IMR-90 (cell line): ENCODE data around the gene OSGIN1. TPM values are rescaled to one million over a fixed set of nuclear protein-coding genes. Genes with fewer than 3 reads are reported as not detected.

Source experiments
- ATAC-seq: fragments of 200-7000 bp; cut with Tn5 transposase; 2 replicates; pipeline ENCODE4 v1.9.1; 2020; ENCODE audit warnings: low read depth, mild to moderate bottlenecking, moderate library complexity
- BruUV-seq: library from RNA; stranded (reverse); fragments of 400-500 nt; replicated peaks from 2 replicates; lab custom pipeline; 2021; lab: Mats Ljungman, UMichigan
- CTCF ChIA-PET: fragments of 300-600 bp; formaldehyde crosslinking; extraction: SDS; loops from one replicate; lab custom pipeline; 2021; ENCODE audit warnings: antibody characterized with exemption; lab: Yijun Ruan, JAX
- POLR2A ChIA-PET: fragments of 300-600 bp; sonication (Branson Sonifier 250); formaldehyde crosslinking; loops from one replicate; lab custom pipeline; 2022; ENCODE audit warnings: antibody characterized with exemption; ENCODE audit not compliant: unreplicated experiment; lab: Charles Lee
- DNase-seq: peaks from one replicate; pipeline ENCODE4 v3.0.0; 2013
- H2AFZ ChIP-seq: replicated peaks from 2 replicates; pipeline ENCODE3; 2013; ENCODE audit warnings: low read length, mild to moderate bottlenecking; ENCODE audit not compliant: poor library complexity
- H2AK5ac ChIP-seq: 2 replicates; pipeline ENCODE4 v1.6.1; 2013; ENCODE audit warnings: low read depth, low read length, inconsistent platforms
- H2AK9ac ChIP-seq: replicated peaks from 2 replicates; pipeline ENCODE3; 2013; ENCODE audit warnings: mild to moderate bottlenecking, low read depth, low read length, moderate library complexity; ENCODE audit not compliant: poor library complexity
- H2BK120ac ChIP-seq: 2 replicates; pipeline ENCODE4 v1.6.1; 2013; ENCODE audit warnings: low read depth, low read length, inconsistent platforms
- H2BK15ac ChIP-seq: 3 replicates; pipeline ENCODE4 v1.6.1; 2013; ENCODE audit warnings: low read depth, low read length, inconsistent platforms
- H2BK20ac ChIP-seq: 2 replicates; pipeline ENCODE4 v1.6.1; 2013; ENCODE audit warnings: low read depth, mild to moderate bottlenecking, inconsistent platforms, low read length, moderate library complexity
- H2BK5ac ChIP-seq: 2 replicates; pipeline ENCODE4 v1.6.1; 2013; ENCODE audit warnings: mild to moderate bottlenecking, low read depth, low read length, inconsistent platforms; ENCODE audit not compliant: poor library complexity, severe bottlenecking
- H3K14ac ChIP-seq: replicated peaks from 2 replicates; pipeline ENCODE4 v1.6.1; 2013; ENCODE audit warnings: low read depth, low read length, inconsistent platforms
- H3K18ac ChIP-seq: 2 replicates; pipeline ENCODE4 v1.6.1; 2013; ENCODE audit warnings: low read depth, low read length, control low read depth
- H3K23ac ChIP-seq: 2 replicates; pipeline ENCODE4 v1.6.1; 2013; ENCODE audit warnings: low read depth, low read length, inconsistent platforms
- H3K27ac ChIP-seq: 2 replicates; pipeline ENCODE4 v1.5.1; 2013; ENCODE audit warnings: mild to moderate bottlenecking, control low read depth, low read length; ENCODE audit not compliant: insufficient read depth
- H3K27me3 ChIP-seq: 2 replicates; pipeline ENCODE4 v1.6.1; 2013; ENCODE audit warnings: low read length; ENCODE audit not compliant: control insufficient read depth, insufficient read depth
- H3K36me3 ChIP-seq: 2 replicates; pipeline ENCODE4 v1.6.1; 2013; ENCODE audit warnings: low read length, mixed read lengths; ENCODE audit not compliant: control insufficient read depth, insufficient read depth
- H3K4ac ChIP-seq: 2 replicates; pipeline ENCODE4 v1.6.1; 2013; ENCODE audit warnings: low read depth, low read length, inconsistent platforms
- H3K4me1 ChIP-seq: 2 replicates; pipeline ENCODE4 v1.6.1; 2013; ENCODE audit warnings: low read length, mixed read lengths; ENCODE audit not compliant: control insufficient read depth, insufficient read depth
- H3K4me2 ChIP-seq: 2 replicates; pipeline ENCODE4 v1.6.1; 2013; ENCODE audit warnings: low read depth, mild to moderate bottlenecking, control low read depth, low read length, moderate library complexity
- H3K4me3 ChIP-seq: 2 replicates; pipeline ENCODE4 v1.5.1; 2013; ENCODE audit warnings: low read depth, mild to moderate bottlenecking, control low read depth, low read length, moderate library complexity; ENCODE audit not compliant: insufficient read depth
- H3K56ac ChIP-seq: 2 replicates; pipeline ENCODE4 v1.6.1; 2013; ENCODE audit warnings: low read length, inconsistent platforms; ENCODE audit not compliant: insufficient read depth; ENCODE audit errors: extremely low read depth
- H3K79me1 ChIP-seq, 2 experiments: 2 replicates each; pipeline ENCODE4 v1.6.1; 2013; ENCODE audit warnings: low read length in 2 of 2, inconsistent platforms in 1 of 2, low read depth in 1 of 2
- H3K9ac ChIP-seq: 2 replicates; pipeline ENCODE4 v1.6.1; 2013; ENCODE audit warnings: low read depth, low read length, control low read depth
- H3K9me1 ChIP-seq: 2 replicates; pipeline ENCODE4 v1.6.1; 2013; ENCODE audit warnings: low read length, inconsistent platforms; ENCODE audit not compliant: insufficient read depth
- H3K9me3 ChIP-seq: 2 replicates; pipeline ENCODE4 v1.6.1; 2013; ENCODE audit warnings: low read length; ENCODE audit not compliant: control insufficient read depth, insufficient read depth
- H4K20me1 ChIP-seq: 2 replicates; pipeline ENCODE4 v1.6.1; 2013; ENCODE audit warnings: low read length, inconsistent platforms; ENCODE audit not compliant: insufficient read depth
- H4K5ac ChIP-seq: 2 replicates; pipeline ENCODE4 v1.6.1; 2013; ENCODE audit warnings: mild to moderate bottlenecking, low read depth, low read length, control low read depth
- H4K8ac ChIP-seq, 2 experiments: 2 replicates each; pipeline ENCODE4 v1.6.1; 2013; ENCODE audit warnings: low read depth in 2 of 2, low read length in 2 of 2, control low read depth in 1 of 2, inconsistent platforms in 1 of 2
- H4K91ac ChIP-seq: 2 replicates; pipeline ENCODE4 v1.6.1; 2013; ENCODE audit warnings: low read depth, low read length, inconsistent platforms; ENCODE audit not compliant: insufficient read depth
- BHLHE40 ChIP-seq: fragments of 150-350 bp; IDR thresholded peaks from 2 replicates; pipeline ENCODE4 v1.6.1; 2016; ENCODE audit warnings: mild to moderate bottlenecking, low read depth, low read length
- CEBPB ChIP-seq: IDR thresholded peaks from 2 replicates; pipeline ENCODE4 v1.6.1; 2012; ENCODE audit warnings: low read depth, low read length, improper control_type of control experiment
- CHD1 ChIP-seq: IDR thresholded peaks from 2 replicates; pipeline ENCODE4 v1.6.1; 2012; ENCODE audit warnings: low read depth, low read length, improper control_type of control experiment
- FOS ChIP-seq: fragments of 150-350 bp; IDR thresholded peaks from 2 replicates; pipeline ENCODE4 v1.6.1; 2016; ENCODE audit warnings: low read depth, low read length
- MAFK ChIP-seq: IDR thresholded peaks from 2 replicates; pipeline ENCODE4 v1.6.1; 2012; ENCODE audit warnings: low read depth, low read length, improper control_type of control experiment
- MAZ ChIP-seq: IDR thresholded peaks from 2 replicates; pipeline ENCODE4 v1.6.1; 2012; ENCODE audit warnings: low read depth, mild to moderate bottlenecking, low read length, improper control_type of control experiment, moderate library complexity, borderline replicate concordance
- MXI1 ChIP-seq: IDR thresholded peaks from 2 replicates; pipeline ENCODE4 v1.6.1; 2012; ENCODE audit warnings: low read depth, mild to moderate bottlenecking, low read length, moderate library complexity, borderline replicate concordance
- NFE2L2 ChIP-seq: fragments of 150-350 bp; IDR thresholded peaks from 2 replicates; pipeline ENCODE4 v1.6.1; 2016; ENCODE audit warnings: low read depth, mild to moderate bottlenecking, low read length
- POLR2A ChIP-seq: IDR thresholded peaks from 2 replicates; pipeline ENCODE4 v1.6.1; 2012; ENCODE audit warnings: mild to moderate bottlenecking, low read depth, low read length
- RAD21 ChIP-seq: IDR thresholded peaks from 2 replicates; pipeline ENCODE4 v1.6.1; 2012; ENCODE audit warnings: low read length, improper control_type of control experiment
- RCOR1 ChIP-seq: IDR thresholded peaks from 2 replicates; pipeline ENCODE4 v1.6.1; 2012; ENCODE audit warnings: mild to moderate bottlenecking, low read length, improper control_type of control experiment; ENCODE audit not compliant: insufficient replicate concordance
- RFX5 ChIP-seq: IDR thresholded peaks from 2 replicates; pipeline ENCODE4 v1.8.0; 2012; ENCODE audit warnings: low read depth, mild to moderate bottlenecking, low read length, moderate library complexity
- WGBS, 2 experiments: methylation state at CpG; one replicate each; pipeline versions ENCODE4 v1.1.5 to v1.1.7; 2013; ENCODE audit warnings: missing lambda C conversion rate in 2 of 2; ENCODE audit not compliant: insufficient read length in 1 of 2; ENCODE audit errors: extremely low coverage in 2 of 2; 5-methylcytosine and 5-hydroxymethylcytosine counted together
- dilution Hi-C: fragments of 300-500 bp; cut with HindIII; formaldehyde crosslinking; loops from one replicate; pipeline ENCODE4 v1.14.3; 2018; ENCODE audit warnings: low sequenced_read_pairs; ENCODE audit not compliant: unreplicated experiment
- in situ Hi-C: fragments of 300-500 bp; cut with MboI; formaldehyde crosslinking; loops from 3 replicates; pipeline ENCODE4 v1.14.3; 2019; ENCODE audit warnings: low sequenced_read_pairs, inconsistent platforms, mixed read lengths
- intact Hi-C: fragments of 100-400 bp; cut with micrococcal nuclease; formaldehyde crosslinking; loops from 2 replicates; pipeline ENCODE4 v1.10.0; 2022
- polyA plus RNA-seq, 3 experiments: library from polyadenylated mRNA; depleted of rRNA; stranded (reverse); fragments of >200 nt; gene quantifications; 2 replicates each; pipeline ENCODE4 v1.2.3, GENCODE V29; 2012; ENCODE audit warnings: low replicate concordance in 1 of 3
- total RNA-seq: library from RNA; depleted of rRNA; stranded (reverse); fragments of >200 nt; gene quantifications from 2 replicates; pipeline ENCODE4 v1.2.3, GENCODE V29; 2012
- TF ChIP-seq, protein P1 (sequence below): conservative IDR thresholded peaks from 2 replicates; pipeline ENCODE4 v1.5.1; 2012; ENCODE audit warnings: mild to moderate bottlenecking, low read depth, low read length, improper control_type of control experiment
- TF ChIP-seq, protein P2 (sequence below): fragments of 150-350 bp; IDR thresholded peaks from 2 replicates; pipeline ENCODE4 v1.6.1; 2016; ENCODE audit warnings: low read depth, mild to moderate bottlenecking, low read length, moderate library complexity, borderline replicate concordance

Gene OSGIN1
- total and polyA plus RNA-seq, 2 of the 4 experiments (the other 2 are of a cell fraction): 0.90 to 6.4 TPM

DNA sequence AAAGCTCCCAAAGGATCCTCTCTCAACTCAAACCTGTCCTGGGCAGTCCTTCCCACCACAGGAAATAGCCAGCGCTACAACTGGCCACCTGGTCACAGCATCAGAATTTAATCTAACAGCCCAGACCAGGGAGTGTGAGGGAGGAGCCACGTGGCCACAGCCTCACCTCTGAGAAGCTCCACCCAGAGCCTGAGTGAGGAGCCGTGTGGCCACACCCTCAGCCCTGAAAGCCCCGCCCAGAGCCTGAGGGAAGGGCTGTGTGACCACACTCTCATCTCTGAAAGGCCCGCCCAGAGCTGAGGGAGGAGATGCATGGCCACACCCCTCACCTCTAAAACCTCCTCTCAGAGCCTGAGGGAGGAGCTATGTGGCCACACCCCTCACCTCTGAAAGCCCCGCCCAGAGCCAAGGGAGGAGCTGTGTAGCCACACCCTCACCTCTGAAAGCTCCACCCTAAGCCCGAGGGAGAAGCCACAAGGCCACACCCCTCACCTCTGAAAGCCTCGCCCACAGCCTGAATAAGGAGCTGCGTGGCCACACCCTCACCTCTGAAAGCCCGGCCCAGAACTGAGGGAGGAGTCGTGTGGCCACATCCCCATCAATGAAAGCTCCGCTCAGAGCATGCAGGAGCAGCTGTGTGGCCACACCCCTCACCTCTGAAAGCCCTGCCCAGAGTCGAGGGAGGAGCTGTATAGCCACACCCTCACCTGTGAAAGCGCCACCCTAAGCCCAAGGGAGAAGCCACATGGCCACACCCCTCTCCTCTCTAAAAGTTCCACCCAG is 60.9 kb downstream of the OSGIN1 start:
- peaks cover 35% of the 10 kb centered on the region for H3K27me3 ChIP-seq
- H3K4me1 ChIP-seq: no peaks in the 10 kb centered on the region
- H2BK20ac ChIP-seq: no peak overlapping the region
- 18% methylated on average over 3 of the region's 14 CpGs; no CpG with 5 or more reads in 1 of the 2 experiments for WGBS, 2 experiments
- BruUV-seq: no TSS peak
- no peak overlapping the region for H2AK9ac ChIP-seq
- TF ChIP-seq NFE2L2 (no peak), CHD1 (no peak), MAFK (no peak), FOS (no peak), RFX5 (no peak), BHLHE40 (no peak), RCOR1 (no peak), RAD21 (no peak), MXI1 (no peak), POLR2A (no peak), MAZ (no peak), CEBPB (no peak)
- TF ChIP-seq, protein P1, sequence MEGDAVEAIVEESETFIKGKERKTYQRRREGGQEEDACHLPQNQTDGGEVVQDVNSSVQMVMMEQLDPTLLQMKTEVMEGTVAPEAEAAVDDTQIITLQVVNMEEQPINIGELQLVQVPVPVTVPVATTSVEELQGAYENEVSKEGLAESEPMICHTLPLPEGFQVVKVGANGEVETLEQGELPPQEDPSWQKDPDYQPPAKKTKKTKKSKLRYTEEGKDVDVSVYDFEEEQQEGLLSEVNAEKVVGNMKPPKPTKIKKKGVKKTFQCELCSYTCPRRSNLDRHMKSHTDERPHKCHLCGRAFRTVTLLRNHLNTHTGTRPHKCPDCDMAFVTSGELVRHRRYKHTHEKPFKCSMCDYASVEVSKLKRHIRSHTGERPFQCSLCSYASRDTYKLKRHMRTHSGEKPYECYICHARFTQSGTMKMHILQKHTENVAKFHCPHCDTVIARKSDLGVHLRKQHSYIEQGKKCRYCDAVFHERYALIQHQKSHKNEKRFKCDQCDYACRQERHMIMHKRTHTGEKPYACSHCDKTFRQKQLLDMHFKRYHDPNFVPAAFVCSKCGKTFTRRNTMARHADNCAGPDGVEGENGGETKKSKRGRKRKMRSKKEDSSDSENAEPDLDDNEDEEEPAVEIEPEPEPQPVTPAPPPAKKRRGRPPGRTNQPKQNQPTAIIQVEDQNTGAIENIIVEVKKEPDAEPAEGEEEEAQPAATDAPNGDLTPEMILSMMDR: no peak
- TF ChIP-seq, protein P2, sequence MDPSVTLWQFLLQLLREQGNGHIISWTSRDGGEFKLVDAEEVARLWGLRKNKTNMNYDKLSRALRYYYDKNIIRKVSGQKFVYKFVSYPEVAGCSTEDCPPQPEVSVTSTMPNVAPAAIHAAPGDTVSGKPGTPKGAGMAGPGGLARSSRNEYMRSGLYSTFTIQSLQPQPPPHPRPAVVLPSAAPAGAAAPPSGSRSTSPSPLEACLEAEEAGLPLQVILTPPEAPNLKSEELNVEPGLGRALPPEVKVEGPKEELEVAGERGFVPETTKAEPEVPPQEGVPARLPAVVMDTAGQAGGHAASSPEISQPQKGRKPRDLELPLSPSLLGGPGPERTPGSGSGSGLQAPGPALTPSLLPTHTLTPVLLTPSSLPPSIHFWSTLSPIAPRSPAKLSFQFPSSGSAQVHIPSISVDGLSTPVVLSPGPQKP: no peak
- no peak overlapping the region for H3K56ac ChIP-seq
- H3K9me3 ChIP-seq: peaks cover 4% of the 10 kb centered on the region
- H3K36me3 ChIP-seq: no peaks in the 10 kb centered on the region
- H4K8ac ChIP-seq: no peak overlapping the region
- no peak overlapping the region for H2BK120ac ChIP-seq
- H3K79me1 ChIP-seq: no peaks in the 10 kb centered on the region
- ATAC-seq: peak; percentile 54
- H3K23ac ChIP-seq: no peak overlapping the region
- no peak overlapping the region for H3K27ac ChIP-seq
- no peak overlapping the region for H2AK5ac ChIP-seq
- ChIA-PET POLR2A (no interaction called here), CTCF (interaction anchor here (0.6 kb wide), 1 partner anchor 30 kb away, joined by 3 read pairs; no protein-coding TSS in a partner anchor)
- no peak overlapping the region for H3K14ac ChIP-seq
- dilution Hi-C loops: no loop called here
- no peak overlapping the region for H3K4me2 ChIP-seq
- no peak overlapping the region for H3K4me3 ChIP-seq
- H4K91ac ChIP-seq: no peak overlapping the region
- in situ Hi-C loops: no loop called here
- H2AFZ ChIP-seq: peak overlapping the region; percentile 33
- H3K18ac ChIP-seq: no peak overlapping the region
- H3K9me1 ChIP-seq: no peaks in the 10 kb centered on the region
- intact Hi-C loops: no loop called here
- H4K5ac ChIP-seq: no peak overlapping the region
- H3K9ac ChIP-seq: no peak overlapping the region
- peak; percentile 2 for DNase-seq
- H3K4ac ChIP-seq: no peak overlapping the region
- no peak overlapping the region for H2BK5ac ChIP-seq
- H2BK15ac ChIP-seq: no peak overlapping the region
- H4K20me1 ChIP-seq: no peaks in the 10 kb centered on the region
